ENCODE data around the gene MYLK.

DNA sequence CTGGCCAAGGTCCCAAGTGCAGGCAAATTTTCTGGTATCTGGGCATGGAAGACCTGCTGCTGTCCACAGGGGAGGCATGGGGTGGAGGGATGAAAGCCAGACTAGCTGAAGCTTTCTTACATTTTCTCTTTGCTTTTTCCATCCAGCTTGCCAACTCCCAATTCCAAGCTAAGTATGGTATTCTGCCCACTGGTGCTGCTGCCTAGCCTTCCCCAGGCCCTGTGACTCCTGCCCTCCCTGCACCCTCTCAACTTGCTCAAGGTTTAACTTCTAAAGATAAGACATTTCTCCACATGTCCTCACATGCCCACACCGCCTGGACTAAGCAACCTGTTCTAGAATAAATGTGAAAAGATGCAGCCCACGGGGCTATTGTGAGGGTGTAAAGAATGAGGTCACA lies 239.8 kb downstream of the MYLK start:
- no peak for TF ChIP-seq POLR2A (IDR thresholded peaks at IDR 0.05)
- TF ChIP-seq, protein P1, sequence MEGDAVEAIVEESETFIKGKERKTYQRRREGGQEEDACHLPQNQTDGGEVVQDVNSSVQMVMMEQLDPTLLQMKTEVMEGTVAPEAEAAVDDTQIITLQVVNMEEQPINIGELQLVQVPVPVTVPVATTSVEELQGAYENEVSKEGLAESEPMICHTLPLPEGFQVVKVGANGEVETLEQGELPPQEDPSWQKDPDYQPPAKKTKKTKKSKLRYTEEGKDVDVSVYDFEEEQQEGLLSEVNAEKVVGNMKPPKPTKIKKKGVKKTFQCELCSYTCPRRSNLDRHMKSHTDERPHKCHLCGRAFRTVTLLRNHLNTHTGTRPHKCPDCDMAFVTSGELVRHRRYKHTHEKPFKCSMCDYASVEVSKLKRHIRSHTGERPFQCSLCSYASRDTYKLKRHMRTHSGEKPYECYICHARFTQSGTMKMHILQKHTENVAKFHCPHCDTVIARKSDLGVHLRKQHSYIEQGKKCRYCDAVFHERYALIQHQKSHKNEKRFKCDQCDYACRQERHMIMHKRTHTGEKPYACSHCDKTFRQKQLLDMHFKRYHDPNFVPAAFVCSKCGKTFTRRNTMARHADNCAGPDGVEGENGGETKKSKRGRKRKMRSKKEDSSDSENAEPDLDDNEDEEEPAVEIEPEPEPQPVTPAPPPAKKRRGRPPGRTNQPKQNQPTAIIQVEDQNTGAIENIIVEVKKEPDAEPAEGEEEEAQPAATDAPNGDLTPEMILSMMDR (IDR thresholded peaks at IDR 0.05), result no peak

Measured in lower leg skin (tissue), 3 donors.